ENCODE results near the gene COL23A1.
"Not testable (repeated sequence)": the region's sequence is repeated elsewhere in the genome, so short reads cannot be mapped to it uniquely, and the experiment has no call there.

The COL23A1 gene

GRCh38 chr5:178274781-178275537 is 315.2 kb downstream of the COL23A1 start:
- no peak for DNase-seq

- no peak for DNase-seq
Observed at GRCh38 chr5:178273665-178274541, 316.3 kb downstream of the COL23A1 start.

- no peak for DNase-seq
Observed at GRCh38 chr5:178273041-178273440, 317.2 kb downstream of the COL23A1 start.

GRCh38 chr5:178272591-178272990 is 317.6 kb downstream of the COL23A1 start:
- no peak for DNase-seq

- DNase-seq: no peak
Observed at GRCh38 chr5:178271726-178272479, 318.3 kb downstream of the COL23A1 start.

GRCh38 chr5:178271231-178271630 is 319.0 kb downstream of the COL23A1 start:
- DNase-seq: no peak

- DNase-seq: no peak
Observed at GRCh38 chr5:178269499-178269898, 320.7 kb downstream of the COL23A1 start.

- DNase-seq: no peak
Observed at GRCh38 chr5:178267876-178268275, 322.3 kb downstream of the COL23A1 start.

- no peak for DNase-seq
Observed at GRCh38 chr5:178267245-178267644, 322.9 kb downstream of the COL23A1 start.

GRCh38 chr5:178266581-178266980 is 323.6 kb downstream of the COL23A1 start:
- no peak for DNase-seq

GRCh38 chr5:178265746-178266145 is 324.4 kb downstream of the COL23A1 start:
- DNase-seq: no peak

GRCh38 chr5:178264044-178264443 is 326.1 kb downstream of the COL23A1 start:
- DNase-seq: no peak

- no peak for DNase-seq
Observed at GRCh38 chr5:178261666-178262600, 328.3 kb downstream of the COL23A1 start.

GRCh38 chr5:178259623-178260536 is 330.3 kb downstream of the COL23A1 start:
- DNase-seq: no peak

- no peak for DNase-seq
Observed at GRCh38 chr5:178257650-178258049, 332.5 kb downstream of the COL23A1 start.

GRCh38 chr5:178256746-178257145 is 333.4 kb downstream of the COL23A1 start:
- no peak for DNase-seq

- DNase-seq: not testable (repeated sequence)
Observed at GRCh38 chr5:178253632-178254031, 336.6 kb downstream of the COL23A1 start.

- DNase-seq: no peak
Observed at GRCh38 chr5:178252258-178252657, 337.9 kb downstream of the COL23A1 start.

- DNase-seq: no peak
Observed at GRCh38 chr5:178250263-178250662, 339.9 kb downstream of the COL23A1 start.

- DNase-seq: peak; percentile 42
Observed at GRCh38 chr5:178249191-178249989, 340.8 kb downstream of the COL23A1 start.

Measured in CD4-positive, alpha-beta T cell treated with Interleukin-17A for 4 hours (primary cell).